Measurements from ENCODE around the gene GNAI1. TPM values are rescaled to one million over a fixed set of nuclear protein-coding genes. Genes with fewer than 3 reads are reported as not detected.
A peak's percentile ranks its signal among the peaks of the same experiment; 100 is the strongest.

Gene GNAI1
- polyA plus RNA-seq, 2 of the 4 experiments (the other 2 are of a cell fraction), result 46.3 to 96.3 TPM

GRCh38 chr7:80133361-80134114 is 1.1 kb upstream of the GNAI1 start:
- Histone ChIP-seq H3K27ac (peak overlapping the region; percentile 90 to 92), H3K9me3 (no peaks in the 10 kb centered on the region), H3K4me2 (peak overlapping the region; percentile 72), H3K4me3 (peak overlapping the region; percentile 82; the same call in 1 of the 3 replicates), H3K4me1 (peaks cover 27% of the 10 kb centered on the region)
- CTCF ChIA-PET, result interaction anchor here (0.6 to 3.7 kb wide), 34 partner anchors 12 to 778 kb away, joined by 3 to 39 read pairs (median 4); no protein-coding TSS in a partner anchor
- peak in 1 of 2 experiments; percentile 25; a peak in 2 of 5 replicates for TF ChIP-seq RAD21 (conservative IDR thresholded peaks at IDR 0.05 in 1 of 2, IDR thresholded peaks at IDR 0.05 in 1 of 2)
- TF ChIP-seq MAX (IDR thresholded peaks at IDR 0.05), result no peak
- TF ChIP-seq HES2 (IDR thresholded peaks at IDR 0.05), result no peak
- no peak for TF ChIP-seq RNF2 (IDR thresholded peaks at IDR 0.05; ENCODE audit: borderline replicate concordance, low read depth)
- ATAC-seq (no peak), FAIRE-seq (no peak), DNase-seq (ENCODE audit: low read depth in 1 of 2, low spot score in 1 of 2) (peak in 1 of 2 experiments; percentile 42)
- 91% methylated on average over 8 of the region's 8 CpGs for WGBS (ENCODE audit: missing lambda C conversion rate)
- POLR2A ChIA-PET, result interaction anchor here (0.8 to 1.8 kb wide), 4 partner anchors 10 to 80 kb away, joined by 3 to 7 read pairs (median 3); no protein-coding TSS in a partner anchor

- FAIRE-seq, result no peak
- 17% methylated on average over 12 of the region's 12 CpGs for WGBS (ENCODE audit: missing lambda C conversion rate)
- no peak for TF ChIP-seq ZSCAN20 (CRISPR knock-in tag; IDR thresholded peaks at IDR 0.05)
- no peak for TF ChIP-seq CEBPB (IDR thresholded peaks at IDR 0.05)
- peak; percentile 21; the same call in 1 of the 2 replicates for TF ChIP-seq HOXB5 (CRISPR knock-in tag; IDR thresholded peaks at IDR 0.05)
- no peak for TF ChIP-seq CTCF (IDR thresholded peaks at IDR 0.05)
- no peak for TF ChIP-seq KDM5A (IDR thresholded peaks at IDR 0.05)
- no peak for TF ChIP-seq FOSB (CRISPR knock-in tag; IDR thresholded peaks at IDR 0.05)
- no peaks in the 10 kb centered on the region for H3K9me3 ChIP-seq
- ChIA-PET CTCF (interaction anchor here (0.6 to 3.7 kb wide), 34 partner anchors 12 to 777 kb away, joined by 3 to 39 read pairs (median 4); no protein-coding TSS in a partner anchor), POLR2A (interaction anchor here (0.8 to 1.8 kb wide), 10 partner anchors 9 to 257 kb away, joined by 3 to 10 read pairs (median 4); no protein-coding TSS in a partner anchor)
- H3K4me3 ChIP-seq, result peak overlapping the region; percentile 82
- H3K4me1 ChIP-seq, result peaks cover 33% of the 10 kb centered on the region
- DNase-seq (ENCODE audit: low read depth in 1 of 2, low spot score in 1 of 2), result no peak
- peak; percentile 45 to 53; a peak in 4 of 6 replicates for ATAC-seq
- peak overlapping the region; percentile 72 for H3K4me2 ChIP-seq
- H3K27ac ChIP-seq, result peak overlapping the region; percentile 90 to 92
These were observed 506 bp upstream of the GNAI1 start for GRCh38 chr7:80134115-80134535.

DNA sequence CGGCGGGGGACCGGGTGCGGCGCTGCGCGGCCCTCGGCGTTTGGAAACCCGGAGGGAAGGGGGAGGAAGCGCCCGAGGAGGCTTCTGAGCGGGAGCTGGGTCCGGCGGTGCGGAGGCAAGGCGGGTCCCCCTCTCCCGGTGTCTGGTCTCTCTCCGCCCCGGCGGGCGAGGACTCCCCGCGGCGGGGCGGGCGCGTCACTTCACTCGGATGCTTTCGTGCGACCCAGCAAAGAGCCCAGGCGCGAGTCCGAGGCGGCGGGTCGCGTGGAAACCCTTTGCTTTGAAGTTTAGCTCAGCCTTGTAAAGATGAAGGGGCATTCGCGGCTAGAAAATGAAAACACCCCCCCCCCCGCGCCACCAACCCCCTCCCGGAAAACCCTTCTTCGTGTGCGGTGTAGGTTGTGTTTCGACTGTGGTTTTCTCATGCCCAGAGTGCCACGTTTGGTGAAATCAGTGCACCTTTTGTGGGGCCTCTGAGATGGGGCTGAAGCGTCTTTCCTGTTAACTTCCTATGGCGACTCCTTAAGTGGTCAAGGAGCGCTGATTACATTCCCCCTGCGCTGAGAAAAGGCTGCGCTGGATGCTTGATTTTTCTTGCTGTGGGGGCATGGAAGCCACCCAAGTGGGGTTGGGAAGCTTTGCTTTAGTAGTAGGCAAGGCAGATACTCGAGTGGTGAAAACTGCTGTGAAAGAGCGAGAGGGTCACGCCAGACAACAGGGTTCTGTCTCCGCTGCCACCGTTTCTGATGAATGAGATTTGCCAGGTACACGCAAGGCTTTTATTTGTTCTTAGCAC is 876 bp downstream of the GNAI1 start:
- FAIRE-seq (no peak), ATAC-seq (peak; percentile 55 to 64), DNase-seq (ENCODE audit: low read depth in 1 of 2, low spot score in 1 of 2) (peak; percentile 10 to 25)
- CTCF ChIA-PET, result interaction anchor here (0.9 to 3.7 kb wide), 14 partner anchors 10 to 529 kb away, joined by 3 to 39 read pairs (median 6); no protein-coding TSS in a partner anchor
- under 1% methylated on average over 29 of the region's 58 CpGs for WGBS (ENCODE audit: missing lambda C conversion rate)
- POLR2A ChIA-PET, result interaction anchor here (0.6 to 1.8 kb wide), 12 partner anchors 8 to 256 kb away, joined by 3 to 10 read pairs (median 4); no protein-coding TSS in a partner anchor
- peak overlapping the region; percentile 82 for H3K4me3 ChIP-seq
- peak overlapping the region; percentile 72 for H3K4me2 ChIP-seq
- peak overlapping the region; percentile 90 to 92 for H3K27ac ChIP-seq
- H3K9me3 ChIP-seq, result no peaks in the 10 kb centered on the region
- H3K4me1 ChIP-seq, result peaks cover 47% of the 10 kb centered on the region
- TF ChIP-seq FOXS1 (CRISPR knock-in tag; IDR thresholded peaks at IDR 0.05) (no peak), CHD4 (IDR thresholded peaks at IDR 0.05; ENCODE audit: borderline replicate concordance) (no peak), FOSL2 (IDR thresholded peaks at IDR 0.05) (no peak), FOSL2 (CRISPR knock-in tag; IDR thresholded peaks at IDR 0.05) (no peak), RFX5 (IDR thresholded peaks at IDR 0.05) (no peak), NPAS2 (CRISPR knock-in tag; IDR thresholded peaks at IDR 0.05; ENCODE audit: borderline replicate concordance) (no peak), E2F6 (IDR thresholded peaks at IDR 0.05; ENCODE audit: borderline replicate concordance, low read depth) (no peak), RCOR1 (IDR thresholded peaks at IDR 0.05; ENCODE audit: low read depth, low read length) (no peak), ZNF302 (CRISPR knock-in tag; IDR thresholded peaks at IDR 0.05) (no peak), MAFK (IDR thresholded peaks at IDR 0.05; ENCODE audit: partially characterized antibody) (no peak), KDM5A (IDR thresholded peaks at IDR 0.05) (no peak), NR3C1 (IDR thresholded peaks at IDR 0.05) (no peak), EHF (CRISPR knock-in tag; IDR thresholded peaks at IDR 0.05) (no peak), SREBF2 (IDR thresholded peaks at IDR 0.05) (no peak)
- TF ChIP-seq, protein P1, sequence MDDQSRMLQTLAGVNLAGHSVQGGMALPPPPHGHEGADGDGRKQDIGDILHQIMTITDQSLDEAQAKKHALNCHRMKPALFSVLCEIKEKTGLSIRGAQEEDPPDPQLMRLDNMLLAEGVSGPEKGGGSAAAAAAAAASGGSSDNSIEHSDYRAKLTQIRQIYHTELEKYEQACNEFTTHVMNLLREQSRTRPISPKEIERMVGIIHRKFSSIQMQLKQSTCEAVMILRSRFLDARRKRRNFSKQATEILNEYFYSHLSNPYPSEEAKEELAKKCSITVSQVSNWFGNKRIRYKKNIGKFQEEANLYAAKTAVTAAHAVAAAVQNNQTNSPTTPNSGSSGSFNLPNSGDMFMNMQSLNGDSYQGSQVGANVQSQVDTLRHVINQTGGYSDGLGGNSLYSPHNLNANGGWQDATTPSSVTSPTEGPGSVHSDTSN (IDR thresholded peaks at IDR 0.05), result no peak
- TF ChIP-seq, protein P2, sequence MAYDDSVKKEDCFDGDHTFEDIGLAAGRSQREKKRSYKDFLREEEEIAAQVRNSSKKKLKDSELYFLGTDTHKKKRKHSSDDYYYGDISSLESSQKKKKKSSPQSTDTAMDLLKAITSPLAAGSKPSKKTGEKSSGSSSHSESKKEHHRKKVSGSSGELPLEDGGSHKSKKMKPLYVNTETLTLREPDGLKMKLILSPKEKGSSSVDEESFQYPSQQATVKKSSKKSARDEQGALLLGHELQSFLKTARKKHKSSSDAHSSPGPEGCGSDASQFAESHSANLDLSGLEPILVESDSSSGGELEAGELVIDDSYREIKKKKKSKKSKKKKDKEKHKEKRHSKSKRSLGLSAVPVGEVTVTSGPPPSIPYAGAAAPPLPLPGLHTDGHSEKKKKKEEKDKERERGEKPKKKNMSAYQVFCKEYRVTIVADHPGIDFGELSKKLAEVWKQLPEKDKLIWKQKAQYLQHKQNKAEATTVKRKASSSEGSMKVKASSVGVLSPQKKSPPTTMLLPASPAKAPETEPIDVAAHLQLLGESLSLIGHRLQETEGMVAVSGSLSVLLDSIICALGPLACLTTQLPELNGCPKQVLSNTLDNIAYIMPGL (CRISPR knock-in tag; IDR thresholded peaks at IDR 0.05; ENCODE audit: borderline replicate concordance), result no peak

All from A549 (cell line).